T follicular helper cell (primary cell): ENCODE results near the gene HAS3.

ENCODE experiments used
- DNase-seq: peaks from one replicate; pipeline ENCODE4 v3.0.0-alpha.2; 2020; ENCODE audit warnings: low read depth

Gene HAS3

GRCh38 chr16:69089091-69089910 lies 16.2 kb upstream of the HAS3 start:
- no peak for DNase-seq

GRCh38 chr16:69093974-69094373 lies 11.5 kb upstream of the HAS3 start:
- DNase-seq: no peak

DNA sequence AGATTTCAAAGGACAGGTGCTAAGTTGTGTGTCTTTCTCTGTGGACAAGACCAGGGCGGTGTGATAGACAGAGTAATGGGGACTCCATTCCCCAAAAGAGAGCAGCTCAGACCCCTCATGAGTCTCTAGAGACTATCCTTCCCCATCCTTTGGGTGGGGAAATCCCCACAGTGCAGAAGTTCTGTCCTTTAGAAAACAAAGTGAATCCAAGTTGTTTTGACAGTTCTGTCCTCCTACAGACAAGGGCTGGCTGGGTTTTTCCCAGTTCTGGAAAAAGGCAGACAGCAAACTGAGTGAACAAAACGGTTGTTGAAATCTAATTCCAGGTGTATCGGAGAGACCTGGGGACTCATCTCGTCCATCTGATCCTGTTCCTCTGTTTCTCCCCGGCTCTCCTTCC lies 11.0 kb upstream of the HAS3 start:
- no peak for DNase-seq

GRCh38 chr16:69095193-69095592 lies 10.3 kb upstream of the HAS3 start:
- DNase-seq: no peak

GRCh38 chr16:69100071-69100691 lies 5.3 kb upstream of the HAS3 start:
- DNase-seq: no peak

- no peak for DNase-seq
Observed at GRCh38 chr16:69106491-69107315, 1.2 kb downstream of the HAS3 start.

DNA sequence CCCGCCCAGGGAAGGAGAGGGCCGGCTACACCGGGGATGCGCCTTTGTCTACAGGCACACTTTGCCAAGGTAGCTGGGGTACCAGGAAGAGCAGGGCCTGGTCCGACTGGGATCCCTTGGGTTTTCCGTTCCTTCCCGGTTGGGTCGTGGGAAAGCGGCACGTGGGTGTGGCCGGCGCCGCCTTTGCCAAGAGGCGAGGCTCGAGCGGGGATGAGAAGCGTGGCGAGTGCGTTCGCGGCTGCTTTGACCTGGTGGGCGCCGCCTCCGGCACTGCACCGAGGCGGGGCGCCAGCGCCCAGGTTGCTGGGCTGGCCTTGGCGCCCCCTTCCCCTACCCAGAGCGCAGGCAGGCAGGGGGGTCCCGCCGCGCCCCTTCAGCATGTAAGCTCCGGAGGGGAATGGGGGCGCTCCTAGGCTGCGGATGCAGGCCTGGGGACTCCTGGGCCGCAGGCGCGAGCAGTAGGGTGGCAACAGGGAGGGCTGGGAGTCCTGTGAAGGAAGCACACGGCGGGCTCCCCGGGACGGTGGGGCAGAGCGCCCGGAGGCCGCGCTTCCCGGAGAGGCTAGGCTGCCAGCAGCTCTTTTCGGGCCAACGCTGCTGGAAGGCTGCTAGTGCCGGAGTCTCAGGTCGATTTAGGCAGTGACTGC lies 2.0 kb downstream of the HAS3 start:
- DNase-seq: no peak

DNA sequence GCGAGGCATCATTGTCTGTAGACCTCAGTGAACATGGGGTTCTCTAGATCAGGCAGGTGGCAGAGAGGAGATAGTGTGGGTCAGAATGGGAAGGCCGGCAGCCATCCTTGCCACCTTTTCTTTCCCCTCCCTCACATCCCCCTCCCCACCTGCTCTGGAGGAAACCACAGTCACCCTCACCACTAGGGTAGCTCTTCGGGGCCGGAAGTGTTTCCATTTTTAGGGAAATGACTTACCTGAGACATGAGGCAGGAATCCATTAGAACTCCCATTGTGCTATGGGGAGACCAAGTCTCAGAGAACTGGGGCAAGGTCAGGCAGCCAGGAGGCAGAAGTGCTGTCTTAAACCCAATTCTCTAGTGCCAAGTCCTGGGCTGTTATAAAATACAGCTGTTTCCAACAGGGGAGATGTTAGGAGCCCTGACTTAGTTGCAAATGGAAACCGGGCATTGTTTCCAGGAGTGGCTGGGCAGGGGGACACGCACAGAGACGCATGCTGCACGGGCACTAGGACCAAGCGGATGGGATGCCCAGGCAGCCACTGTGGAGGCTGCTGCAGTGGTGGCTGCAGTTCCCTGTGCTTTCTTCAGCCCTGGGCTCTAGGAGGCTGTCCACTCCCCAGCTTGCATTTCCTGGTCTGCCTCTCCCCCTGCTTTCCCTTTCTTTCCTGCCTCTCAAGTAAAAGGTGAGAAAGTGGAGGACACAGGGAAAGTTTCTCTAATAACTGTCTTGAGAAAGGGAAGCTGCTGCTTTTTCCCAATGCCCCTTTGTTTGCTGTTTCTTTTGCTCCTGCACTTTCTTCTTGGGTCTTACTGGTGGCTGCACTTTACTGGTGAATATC lies 2.8 kb downstream of the HAS3 start:
- DNase-seq: no peak

GRCh38 chr16:69108905-69109252 lies 3.4 kb downstream of the HAS3 start:
- no peak for DNase-seq

GRCh38 chr16:69109486-69110270 lies 4.2 kb downstream of the HAS3 start:
- no peak for DNase-seq

DNA sequence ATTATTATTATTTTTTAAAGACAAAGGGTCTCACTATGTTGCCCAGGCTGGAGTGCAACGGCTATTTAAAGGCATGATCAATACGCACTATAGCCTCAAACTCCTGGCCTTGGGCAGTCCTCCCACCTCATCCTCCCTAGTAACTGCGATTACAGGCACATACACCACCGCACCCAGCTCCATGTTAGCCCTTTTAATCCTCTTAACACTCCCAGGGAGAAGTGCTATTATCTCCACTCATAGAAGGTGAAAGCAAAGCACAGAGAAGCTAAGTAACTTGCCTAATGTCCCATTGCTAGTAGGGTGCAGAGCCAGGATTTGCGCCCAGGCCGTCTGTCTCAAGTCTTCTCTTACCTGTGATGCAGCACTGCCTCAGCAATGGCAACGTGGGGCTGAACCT lies 5.0 kb downstream of the HAS3 start:
- DNase-seq: no peak

GRCh38 chr16:69111216-69111875 lies 5.9 kb downstream of the HAS3 start:
- no peak for DNase-seq

- no peak for DNase-seq
Observed at GRCh38 chr16:69111876-69112230, 6.4 kb downstream of the HAS3 start.

DNA sequence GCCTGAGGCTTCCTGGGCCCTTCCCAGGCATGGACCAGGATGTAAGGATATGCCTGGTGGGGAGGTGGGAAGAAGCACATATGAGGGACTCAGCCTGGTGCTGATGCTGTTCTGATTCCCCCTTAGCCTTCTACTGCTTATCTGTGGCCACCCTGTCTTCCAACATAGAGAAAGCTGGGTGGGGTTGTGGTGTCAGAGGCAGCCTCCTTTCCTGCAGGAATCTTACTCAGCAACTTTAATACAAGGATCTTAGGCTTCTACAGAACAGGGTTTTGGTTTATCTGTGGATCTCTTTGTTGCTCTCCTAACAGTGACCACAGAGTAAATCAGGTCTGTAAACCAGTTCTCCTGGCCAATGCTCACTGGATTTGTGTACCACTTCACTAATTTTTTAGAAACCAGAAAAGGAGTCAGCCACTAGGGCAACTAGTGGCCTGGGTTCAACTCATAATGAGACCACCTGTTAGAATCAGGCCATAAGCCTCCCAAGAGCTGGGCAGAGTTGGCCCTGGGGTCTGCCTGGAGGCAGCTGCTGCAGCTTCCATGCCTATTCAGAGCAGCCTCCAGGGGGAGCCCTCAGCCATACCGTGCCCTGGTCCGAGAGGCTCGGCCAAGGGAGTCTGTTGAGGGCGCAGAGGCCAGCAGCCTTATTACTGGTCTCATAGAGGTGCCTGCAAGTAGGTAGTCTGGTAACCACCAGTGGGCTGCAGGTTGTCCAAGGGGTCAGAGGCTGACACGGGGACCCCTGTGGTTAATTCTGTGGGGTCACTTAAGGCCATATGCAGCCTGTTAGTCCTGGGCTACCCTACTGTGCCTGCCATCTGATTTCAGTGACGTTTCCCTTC lies 7.1 kb downstream of the HAS3 start:
- no peak for DNase-seq

DNA sequence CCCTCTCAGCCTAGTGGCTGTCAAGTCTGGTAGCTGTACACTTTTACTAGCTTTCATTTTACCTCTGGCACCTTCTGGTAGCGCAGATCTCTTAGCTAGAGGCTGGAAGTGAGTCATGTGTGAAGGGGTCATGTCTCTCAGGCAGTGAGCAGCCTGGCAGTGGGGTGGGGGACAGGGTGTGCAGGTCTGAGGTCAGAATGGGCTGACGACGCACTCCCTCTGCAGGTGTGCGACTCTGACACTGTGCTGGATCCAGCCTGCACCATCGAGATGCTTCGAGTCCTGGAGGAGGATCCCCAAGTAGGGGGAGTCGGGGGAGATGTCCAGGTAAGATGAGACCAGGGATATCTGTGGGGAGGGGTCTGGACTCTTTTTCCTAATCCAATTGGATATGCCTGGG lies 7.8 kb downstream of the HAS3 start:
- no peak for DNase-seq

- DNase-seq: no peak
Observed at GRCh38 chr16:69114346-69114975, 9.0 kb downstream of the HAS3 start.

GRCh38 chr16:69114976-69115355 lies 9.5 kb downstream of the HAS3 start:
- DNase-seq: no peak

DNA sequence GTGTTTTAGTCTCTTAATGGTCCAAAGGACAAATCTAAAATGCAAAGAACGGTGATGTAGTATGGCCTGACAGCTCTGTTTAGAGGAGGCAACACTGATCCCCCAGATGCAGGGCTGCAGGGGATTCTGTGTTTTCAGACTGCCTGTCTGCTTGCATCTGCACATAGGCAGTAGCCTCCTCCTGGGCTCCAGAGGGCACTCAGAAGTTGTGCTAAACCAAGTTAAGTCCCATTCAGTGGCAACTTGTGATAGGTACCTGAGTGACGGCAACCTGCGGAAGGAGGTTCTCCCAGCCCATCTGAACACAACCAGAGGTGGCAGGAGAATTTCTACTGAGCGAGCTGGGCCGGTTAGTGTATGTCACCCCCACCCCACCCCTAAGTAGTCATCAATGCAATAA lies 9.9 kb downstream of the HAS3 start:
- DNase-seq: no peak

GRCh38 chr16:69115837-69116236 lies 10.4 kb downstream of the HAS3 start:
- no peak for DNase-seq
